ENCODE data around the gene TFG.

Gene TFG

DNA sequence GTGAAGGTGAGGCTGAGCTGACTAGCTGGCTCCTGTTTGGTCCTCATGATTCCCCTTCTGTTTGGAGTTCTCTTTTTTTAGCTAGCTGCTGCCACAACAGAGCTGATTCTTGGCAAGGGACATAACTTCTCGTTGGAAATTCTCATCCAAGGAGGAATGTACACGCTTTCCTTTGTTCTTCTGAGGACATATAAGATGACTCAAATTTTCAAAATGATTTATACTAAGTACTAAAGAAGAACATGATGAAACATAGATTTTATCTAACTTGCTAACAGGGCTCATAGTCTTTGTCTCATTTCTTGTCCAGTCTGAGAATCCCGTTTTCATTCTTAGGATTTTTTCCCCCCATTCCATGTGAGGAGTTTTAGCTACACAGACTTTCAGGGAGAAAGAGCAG, 2.9 kb upstream of the TFG start:
- DNase-seq (ENCODE audit: low read depth) = no peak

DNA sequence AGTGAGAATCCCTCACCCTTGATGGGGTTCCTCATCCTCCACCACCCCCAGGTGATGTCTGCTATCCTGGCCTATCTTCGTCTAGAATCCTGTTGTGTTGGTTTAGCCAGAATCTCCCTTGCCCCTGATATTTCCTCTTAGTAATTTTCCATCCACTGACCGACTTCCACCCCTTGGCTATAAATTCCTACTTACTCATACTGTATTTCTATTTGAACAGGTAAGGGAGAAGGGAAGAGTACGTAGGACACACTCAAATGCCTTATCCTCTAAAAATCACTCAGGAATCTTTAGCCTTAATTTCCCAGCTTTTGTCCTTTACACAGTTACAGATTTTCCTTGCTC, 678 bp upstream of the TFG start:
- no peak for DNase-seq (ENCODE audit: low read depth)

DNA sequence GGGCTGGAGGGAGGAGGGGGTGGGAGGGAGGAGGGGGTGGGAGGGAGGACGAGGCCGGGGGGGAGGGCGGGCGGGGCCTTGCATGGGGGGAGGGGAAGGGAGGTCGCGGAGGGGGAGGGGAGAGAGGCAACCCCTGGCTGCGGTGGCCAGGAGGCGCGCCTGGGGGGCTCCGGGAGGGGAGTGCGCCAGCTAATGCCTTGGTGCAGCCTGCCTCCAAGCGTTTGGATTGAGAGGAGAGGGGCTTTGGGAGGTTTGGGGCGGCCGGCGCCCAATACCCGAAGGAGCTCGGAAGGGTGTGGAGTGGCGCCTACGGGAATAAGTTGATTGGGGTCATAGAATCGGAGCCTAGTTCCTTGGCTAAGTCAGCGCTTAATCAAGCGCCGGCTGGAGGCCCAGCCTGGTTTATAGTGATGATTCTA, 557 bp downstream of the TFG start:
- DNase-seq (ENCODE audit: low read depth) = no peak

DNA sequence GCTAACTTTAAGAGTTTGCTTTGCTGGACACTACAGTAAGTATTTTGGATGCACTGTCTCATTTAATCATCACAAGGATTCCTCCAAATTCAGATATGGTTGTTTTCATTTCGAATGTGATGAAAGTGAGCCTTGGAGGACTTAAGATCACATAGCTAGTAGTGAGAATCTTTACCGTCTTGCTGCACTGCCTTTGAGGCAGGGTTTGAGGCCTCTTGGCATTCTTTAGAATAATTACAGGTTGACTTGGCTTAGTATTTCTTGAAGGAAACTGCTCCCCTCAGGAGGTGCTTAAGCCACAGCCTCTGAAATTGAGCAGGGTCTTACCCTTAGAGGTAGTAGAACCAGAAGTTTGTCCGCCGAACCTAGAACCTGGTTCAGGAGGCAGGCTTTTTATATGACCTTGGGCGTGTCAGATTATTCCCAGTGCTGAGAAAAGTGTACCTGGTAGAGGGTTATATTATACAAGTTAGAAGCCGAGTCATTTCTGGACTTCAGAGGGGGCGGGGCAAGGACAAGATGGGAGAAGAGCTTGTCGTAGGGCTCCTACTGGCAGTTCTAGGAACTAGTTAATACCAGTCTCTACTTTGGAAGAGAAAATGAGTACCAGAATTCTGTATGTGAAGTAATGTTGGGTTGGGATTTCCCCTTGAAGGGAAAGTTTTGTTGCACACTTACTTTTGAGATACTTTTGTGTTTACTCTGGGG, 1.1 kb downstream of the TFG start:
- DNase-seq (ENCODE audit: low read depth) = peak; percentile 48

DNA sequence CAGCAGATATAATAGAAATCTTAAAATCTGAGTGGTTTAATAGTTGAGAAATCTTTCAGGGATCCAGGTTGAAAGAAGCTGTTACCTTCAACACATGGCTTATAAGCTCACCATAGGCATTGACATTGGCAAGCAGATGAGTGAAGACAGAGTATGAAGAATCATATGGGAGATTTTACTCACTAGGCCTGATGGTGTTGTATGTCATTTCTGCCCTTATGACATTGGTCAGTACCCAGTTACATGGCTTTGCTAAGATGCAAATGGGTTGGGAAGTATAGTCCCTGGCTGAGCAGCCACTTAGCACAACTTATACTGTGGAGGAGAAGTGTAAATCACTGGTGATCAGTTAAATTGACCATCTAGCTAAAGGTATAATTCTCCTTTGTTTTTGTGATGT, 5.9 kb downstream of the TFG start:
- DNase-seq (ENCODE audit: low read depth) = no peak

DNA sequence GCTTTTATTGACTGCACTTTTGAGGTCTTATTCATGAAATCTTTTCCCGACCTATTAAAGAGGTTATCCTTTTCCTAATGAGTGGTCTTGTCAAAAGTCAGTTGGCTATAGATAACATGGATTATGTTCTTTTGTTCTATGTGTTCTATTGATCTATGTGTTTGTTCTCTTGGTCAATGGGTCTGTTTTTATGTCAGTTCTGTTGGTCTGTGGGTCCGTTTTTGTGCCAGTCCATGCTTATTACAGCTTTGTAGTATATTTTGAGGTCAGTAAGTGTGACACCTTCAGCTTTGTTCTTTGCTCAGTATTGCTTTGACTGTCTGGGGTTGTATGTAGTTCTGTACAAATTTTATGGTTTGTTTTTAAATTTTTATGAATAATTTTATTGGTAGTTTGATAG, 7.8 kb downstream of the TFG start:
- DNase-seq (ENCODE audit: low read depth) = no peak

DNA sequence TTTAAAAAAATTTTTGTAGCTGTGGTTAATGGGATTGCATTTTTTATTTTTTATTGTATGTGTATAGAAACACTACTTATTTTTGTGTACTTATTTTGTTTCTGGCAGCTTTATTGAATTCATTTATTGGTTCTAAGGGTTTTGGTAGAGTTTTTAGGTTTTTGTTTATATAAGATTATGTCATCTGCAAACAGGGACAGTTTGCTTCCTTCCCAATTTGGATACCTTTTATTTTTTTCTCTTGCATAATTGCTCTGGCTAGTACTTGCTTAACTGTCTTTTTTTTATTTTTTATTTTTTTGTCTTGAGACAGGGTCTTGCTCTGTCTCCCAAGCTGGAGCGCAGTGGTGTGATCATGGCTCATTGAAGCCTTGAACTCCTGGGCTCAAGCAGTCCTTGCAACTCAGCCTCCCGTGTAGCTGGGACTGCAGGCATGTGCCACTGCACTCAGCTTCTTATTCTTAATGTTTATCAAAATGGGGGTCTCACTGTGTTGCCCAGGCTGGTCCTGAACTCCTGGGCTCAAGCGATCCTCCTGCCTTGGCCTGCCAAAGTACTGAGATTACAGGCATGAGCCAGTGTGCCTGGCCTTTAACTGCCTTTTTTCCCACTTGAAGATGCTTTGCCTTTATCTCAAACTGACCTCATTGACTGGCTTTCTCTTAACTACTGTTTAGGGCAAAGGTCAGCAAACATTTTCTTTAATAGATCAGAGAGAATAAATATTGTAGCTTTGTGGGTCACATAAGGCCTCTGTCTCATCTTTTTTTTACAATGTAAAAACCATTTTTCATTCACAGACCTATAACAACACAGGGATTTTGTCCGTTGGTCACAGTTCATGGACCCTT, 8.6 kb downstream of the TFG start:
- no peak for DNase-seq (ENCODE audit: low read depth)

DNA sequence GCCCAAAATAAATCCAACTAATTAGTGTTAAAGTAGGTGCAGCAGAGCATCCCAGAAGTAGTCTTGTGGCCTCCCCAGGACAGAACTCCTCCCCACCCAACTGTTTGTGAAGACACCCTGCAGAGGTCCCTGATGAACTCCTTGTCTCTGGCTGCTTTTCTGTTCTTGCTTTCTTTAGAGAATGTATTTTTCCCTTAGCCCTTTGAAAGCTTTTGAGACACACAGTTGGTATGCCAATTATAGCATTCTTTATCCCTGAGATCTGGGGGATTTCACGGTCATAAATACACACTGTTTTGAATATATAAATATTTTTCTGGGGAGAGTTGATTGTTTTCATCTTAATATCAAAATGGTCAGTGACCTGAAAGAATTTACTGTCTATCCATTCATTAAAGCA, 9.8 kb downstream of the TFG start:
- no peak for DNase-seq (ENCODE audit: low read depth)

DNA sequence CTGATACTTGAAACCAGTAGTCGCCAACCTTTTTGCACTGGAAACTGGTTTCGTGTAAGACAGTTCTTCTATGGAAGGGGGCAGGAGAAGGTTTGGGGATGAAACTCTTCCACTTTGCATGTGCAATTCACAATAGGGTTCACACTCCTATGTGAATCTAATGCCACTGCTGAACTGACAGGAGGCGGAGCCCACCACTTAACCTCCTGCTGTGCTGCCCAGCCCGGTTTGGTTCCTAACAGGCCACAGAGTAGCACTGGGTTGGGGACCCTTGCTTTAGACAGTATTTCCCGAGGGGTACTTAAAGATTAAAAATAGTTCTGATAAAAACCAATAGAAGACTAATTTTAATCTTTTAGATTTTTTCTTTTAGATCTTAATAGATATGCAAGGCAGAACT, 11.1 kb downstream of the TFG start:
- no peak for DNase-seq (ENCODE audit: low read depth)

DNA sequence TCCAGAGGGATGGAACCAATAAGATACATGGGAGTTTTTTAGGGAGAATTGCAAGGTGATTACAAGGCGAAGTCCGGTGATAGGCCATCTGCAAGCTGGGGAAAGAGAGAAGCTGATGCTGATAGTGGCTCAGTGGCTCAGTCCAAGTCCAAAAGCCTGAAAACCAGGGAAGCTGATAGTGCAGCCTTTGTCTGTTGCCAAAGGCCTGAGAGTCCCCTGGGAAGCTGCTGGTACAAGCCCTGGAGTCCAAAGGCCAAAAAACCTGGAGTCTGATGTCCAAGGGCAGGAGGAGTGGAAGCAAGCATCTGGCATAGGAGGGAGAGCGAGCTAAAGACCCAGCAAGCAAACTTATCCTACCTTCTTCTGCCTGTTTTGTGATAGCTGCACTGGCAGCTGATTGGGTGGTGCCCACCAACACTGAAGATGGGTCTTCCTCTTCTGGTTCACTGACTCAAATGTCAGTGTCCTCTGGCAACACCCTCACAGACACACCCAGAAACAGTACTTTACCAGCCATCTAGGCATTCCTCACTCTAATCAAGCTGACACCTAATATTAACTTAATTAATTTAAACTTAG, 16.7 kb downstream of the TFG start:
- DNase-seq (ENCODE audit: low read depth) = no peak

DNA sequence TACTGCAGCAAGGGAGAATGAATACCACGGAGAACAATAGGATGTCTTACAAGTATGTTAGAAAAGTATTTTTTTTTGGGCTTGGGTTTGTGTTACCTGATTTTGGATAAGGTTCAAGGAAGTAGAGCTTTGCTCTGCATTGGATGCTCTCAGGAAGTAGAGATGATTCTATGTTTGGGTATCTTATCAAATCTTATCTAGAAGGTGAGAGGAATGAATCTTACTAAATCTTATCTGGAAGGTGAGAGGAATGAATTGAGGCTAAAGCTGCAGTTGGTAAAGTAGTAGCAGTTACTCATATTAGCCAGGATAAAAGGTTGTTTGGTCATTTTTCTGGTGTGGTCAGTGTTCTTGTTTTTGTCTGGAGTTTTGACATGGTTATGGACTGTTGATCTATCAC, 17.4 kb downstream of the TFG start:
- no peak for DNase-seq (ENCODE audit: low read depth)

DNA sequence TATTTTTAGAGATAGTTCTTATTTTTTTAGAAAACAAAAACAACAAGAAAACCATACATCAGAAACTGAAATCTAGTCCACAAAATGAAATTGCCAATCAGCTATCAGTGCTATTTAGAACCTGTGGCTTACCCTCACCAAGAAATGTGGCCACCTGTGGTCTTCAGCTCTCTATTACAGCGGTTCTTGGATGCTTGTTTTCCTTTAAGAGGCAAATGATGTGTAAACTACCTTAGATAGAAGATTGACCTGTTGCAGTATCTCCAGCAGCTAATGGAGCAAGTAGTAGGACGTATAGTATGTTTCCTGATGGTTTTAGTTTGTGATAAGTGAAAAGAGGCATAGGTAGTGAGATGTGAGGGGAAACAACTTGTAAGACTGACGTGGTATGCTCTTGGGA, 21.2 kb downstream of the TFG start:
- DNase-seq (ENCODE audit: low read depth) = no peak

DNA sequence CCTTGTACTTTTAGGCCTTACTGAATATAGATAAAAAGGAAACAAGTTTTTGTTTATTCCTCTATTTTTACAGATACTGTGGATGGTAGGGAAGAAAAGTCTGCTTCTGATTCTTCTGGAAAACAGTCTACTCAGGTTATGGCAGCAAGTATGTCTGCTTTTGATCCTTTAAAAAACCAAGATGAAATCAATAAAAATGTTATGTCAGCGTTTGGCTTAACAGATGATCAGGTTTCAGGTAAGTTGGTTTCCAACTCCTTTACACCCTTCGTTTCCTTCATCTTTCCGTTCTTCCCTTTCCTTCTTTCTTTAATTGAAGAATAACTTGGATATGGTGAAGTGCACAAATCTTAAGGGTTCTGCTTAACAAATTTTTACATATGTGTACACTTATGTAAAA, 23.1 kb downstream of the TFG start:
- DNase-seq (ENCODE audit: low read depth) = no peak

DNA sequence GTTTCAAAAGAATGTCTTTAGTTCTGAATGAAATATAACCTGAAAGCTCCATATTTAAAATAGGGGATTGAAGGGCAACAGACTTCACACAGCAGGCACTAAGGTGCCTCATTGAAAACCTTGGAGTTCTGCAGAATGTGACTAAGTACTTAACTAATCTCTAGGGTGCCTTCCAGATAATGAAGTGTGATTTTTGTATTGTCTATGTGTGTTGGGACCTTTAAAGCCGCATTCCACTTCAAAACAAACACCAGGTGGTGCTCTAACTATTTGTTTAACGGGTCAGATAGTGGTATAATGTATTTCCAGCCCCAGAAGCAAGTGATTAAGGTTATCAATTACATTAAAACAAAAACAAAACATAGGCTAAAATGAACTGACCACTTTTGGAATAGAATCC, 28.0 kb downstream of the TFG start:
- DNase-seq (ENCODE audit: low read depth) = no peak

DNA sequence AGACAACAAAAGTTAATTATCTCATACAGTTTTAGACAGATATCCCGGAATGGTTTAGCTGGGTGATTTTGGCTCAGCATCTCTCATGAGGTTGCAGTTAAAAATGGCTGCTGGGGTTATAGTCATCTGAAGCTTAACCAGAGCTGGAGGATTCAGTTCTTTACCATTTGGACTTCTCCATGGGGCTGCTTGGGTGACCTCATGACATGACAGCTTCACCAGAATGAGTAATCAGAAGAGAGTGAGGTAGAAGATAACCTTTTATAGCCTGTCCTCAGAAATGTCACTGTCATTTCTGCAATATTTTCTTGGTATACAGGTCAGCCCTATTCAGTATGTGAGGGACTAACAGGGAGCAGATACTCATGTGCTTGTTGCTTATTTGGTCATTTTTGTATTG, 30.9 kb downstream of the TFG start:
- no peak for DNase-seq (ENCODE audit: low read depth)

DNA sequence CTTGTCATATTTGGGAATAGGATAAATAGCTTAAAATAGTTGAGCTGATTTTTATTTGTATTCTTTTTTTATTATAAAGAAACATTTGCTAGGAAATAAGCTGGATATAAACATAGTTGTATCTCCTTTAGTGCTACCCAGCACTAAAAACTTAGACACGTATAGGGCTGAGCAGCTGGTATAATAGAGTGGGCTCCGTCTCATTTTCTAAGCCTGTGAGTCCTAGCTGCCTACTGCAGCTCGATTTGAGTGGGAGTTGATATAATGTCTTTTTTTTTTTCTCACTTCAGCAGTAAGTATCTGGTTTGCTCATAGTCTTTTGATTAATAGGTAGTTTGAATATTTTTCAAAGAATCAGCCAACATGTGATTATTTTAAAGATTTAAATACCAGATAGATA, 34.2 kb downstream of the TFG start:
- DNase-seq (ENCODE audit: low read depth) = no peak

DNA sequence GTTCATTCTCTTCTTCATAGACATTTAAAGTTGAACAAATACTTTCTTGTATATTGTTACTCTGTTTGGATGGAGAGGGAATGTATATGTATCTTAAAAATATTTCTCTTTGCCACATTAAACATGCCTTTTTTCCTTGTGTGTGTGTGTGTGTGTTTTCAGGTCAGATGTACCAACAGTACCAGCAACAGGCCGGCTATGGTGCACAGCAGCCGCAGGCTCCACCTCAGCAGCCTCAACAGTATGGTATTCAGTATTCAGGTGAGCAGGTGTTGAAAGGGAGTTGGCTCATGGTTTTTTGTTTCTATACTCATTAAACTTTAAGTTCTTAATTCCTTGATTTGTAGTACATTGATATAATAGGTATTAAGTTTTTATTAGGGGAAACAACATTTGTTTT, 35.4 kb downstream of the TFG start:
- no peak for DNase-seq (ENCODE audit: low read depth)

DNA sequence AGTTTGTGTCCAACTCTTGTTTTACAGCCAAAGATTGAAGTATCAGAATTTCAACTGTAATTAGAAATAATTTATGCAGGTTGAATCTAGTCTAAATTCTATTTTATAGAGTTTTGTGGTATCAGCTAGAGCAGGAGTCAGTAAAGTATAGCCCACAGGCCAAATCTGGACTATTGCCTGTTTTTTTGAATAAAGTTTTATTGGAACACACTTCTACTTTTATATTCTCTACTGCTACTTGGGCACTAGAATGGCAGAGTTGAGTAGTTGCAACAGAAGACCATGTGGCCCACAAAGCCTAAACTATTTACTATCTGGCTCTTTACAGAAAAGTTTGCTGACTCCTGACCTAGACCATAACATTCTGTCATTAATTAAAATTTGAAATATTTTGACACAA, 36.3 kb downstream of the TFG start:
- DNase-seq (ENCODE audit: low read depth) = no peak

DNA sequence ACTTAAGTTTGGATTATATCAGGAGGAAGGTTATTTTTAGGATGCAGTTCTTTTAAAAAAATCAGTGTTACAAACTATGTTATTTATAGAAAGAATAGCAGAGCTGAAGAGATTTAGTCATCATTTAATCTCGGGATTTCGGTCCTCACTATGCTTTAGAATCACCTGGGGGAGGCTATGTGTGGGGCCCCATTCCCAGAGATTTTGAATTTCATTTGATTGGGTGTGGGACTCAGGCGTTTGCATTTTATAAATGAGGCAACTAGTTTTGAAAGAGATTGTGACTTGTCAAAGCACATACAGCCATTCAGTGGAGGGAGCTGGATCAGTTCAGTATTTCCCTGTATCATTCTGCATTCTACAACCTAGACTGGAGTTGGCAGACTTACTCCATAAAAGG, 36.8 kb downstream of the TFG start:
- DNase-seq (ENCODE audit: low read depth) = no peak

DNA sequence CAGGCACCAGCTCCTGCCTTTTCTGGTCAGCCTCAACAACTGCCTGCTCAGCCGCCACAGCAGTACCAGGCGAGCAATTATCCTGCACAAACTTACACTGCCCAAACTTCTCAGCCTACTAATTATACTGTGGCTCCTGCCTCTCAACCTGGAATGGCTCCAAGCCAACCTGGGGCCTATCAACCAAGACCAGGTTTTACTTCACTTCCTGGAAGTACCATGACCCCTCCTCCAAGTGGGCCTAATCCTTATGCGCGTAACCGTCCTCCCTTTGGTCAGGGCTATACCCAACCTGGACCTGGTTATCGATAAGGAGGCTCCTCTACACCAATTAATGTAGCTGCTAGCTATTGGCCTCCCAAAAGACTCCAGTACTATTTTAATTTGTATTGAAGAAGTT, 38.9 kb downstream of the TFG start:
- no peak for DNase-seq (ENCODE audit: low read depth)

DNA sequence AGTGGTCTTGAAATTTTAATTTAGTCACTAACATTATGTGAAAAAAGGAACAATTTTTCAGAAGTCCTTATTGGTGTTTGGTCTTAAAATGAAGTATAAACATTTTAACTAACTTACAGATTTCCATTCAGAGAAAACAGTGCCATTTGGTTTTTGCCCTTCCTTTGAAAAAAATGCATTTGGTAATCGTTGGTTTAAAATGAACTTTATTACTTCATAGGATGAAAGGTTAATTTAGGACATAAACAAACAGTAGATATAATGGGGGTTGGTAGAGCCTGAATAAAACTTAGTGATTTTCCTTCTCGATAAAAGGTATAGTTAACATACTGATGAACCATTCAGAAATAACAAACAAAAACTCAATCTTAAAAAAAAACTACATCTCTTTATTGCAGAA, 39.7 kb downstream of the TFG start:
- no peak for DNase-seq (ENCODE audit: low read depth)

DNA sequence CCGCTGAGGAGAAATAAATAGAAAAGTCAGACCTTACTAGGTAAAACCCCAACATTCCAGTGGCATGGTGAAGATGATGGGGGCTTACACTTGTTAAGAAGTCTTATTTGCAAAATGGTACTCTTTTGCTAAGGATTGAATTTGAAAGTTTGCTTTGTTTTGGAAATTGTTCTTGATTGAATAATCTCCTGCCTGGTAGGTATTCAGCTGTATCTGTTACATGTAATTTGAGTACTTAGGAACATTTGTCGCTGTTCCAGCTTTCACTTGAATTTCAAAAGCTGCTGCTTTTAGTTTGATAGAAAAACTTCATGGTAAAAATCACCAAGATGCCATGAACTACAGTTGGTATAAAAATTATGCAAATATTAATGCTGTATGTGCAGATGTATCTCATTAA, 44.6 kb downstream of the TFG start:
- DNase-seq (ENCODE audit: low read depth) = no peak

DNA sequence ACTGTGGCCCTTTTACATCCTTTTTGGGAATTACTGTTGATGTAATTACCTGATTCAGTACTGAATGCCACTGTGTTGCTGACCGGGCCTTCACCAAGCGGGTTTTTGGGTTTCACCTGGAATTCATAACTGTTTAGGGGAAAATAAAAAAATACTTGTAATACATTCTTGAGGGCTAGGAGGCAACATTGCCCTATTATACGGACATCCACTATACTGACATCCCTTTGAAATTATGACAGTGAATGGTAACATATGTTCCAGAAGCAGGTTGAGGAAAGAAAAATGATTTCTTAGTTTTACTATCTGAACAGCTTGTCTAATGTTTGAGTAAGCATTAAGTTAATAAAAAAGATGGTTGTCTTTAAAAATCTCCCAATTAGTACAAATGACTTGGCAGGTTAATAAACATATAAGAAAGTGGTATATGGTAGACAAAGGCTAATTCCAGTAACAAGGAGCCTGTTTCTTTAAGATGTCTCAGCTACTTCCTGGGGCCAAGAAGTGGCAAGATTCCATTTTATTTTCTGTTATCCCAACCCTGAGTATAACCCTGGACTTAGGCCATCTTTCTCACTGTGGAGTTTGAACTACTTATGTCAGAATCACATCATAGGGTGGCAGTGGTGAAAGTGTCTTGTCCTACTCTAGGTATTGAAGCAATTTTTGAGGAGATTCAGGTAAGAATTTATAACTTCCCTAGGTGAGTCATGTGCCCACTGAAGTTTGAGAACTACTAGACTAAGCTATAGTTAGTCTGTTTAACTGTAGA, 45.5 kb downstream of the TFG start:
- no peak for DNase-seq (ENCODE audit: low read depth)
